ENCODE results near the gene DNAJC4. TPM values are rescaled to one million over a fixed set of nuclear protein-coding genes. Genes with fewer than 3 reads are reported as not detected.

DNAJC4 gene
- total RNA-seq, 1 experiment from 2014 or later, result 19.5 TPM

GRCh38 chr11:64211181-64211872 lies 19.0 kb upstream of the DNAJC4 start:
- ChIA-PET POLR2A (no interaction called here), CTCF (interaction anchor here (1.0 to 1.3 kb wide), 2 partner anchors 15 to 1532 kb away, joined by 3 read pairs; partner anchors contain the start of genes NUDT22 and TRPT1)
- Mint-ChIP-seq H3K9me3 (ENCODE audit: unreplicated experiment) (no peaks in the 10 kb centered on the region), H3K27me3 (ENCODE audit: insufficient read depth, unreplicated experiment) (no peaks in the 10 kb centered on the region), H3K36me3 (ENCODE audit: insufficient read depth, unreplicated experiment) (peaks cover 5% of the 10 kb centered on the region), H3K4me3 (ENCODE audit: unreplicated experiment) (no peak overlapping the region), H3K4me1 (ENCODE audit: insufficient read depth, unreplicated experiment) (no peaks in the 10 kb centered on the region), H3K27ac (ENCODE audit: low read depth, unreplicated experiment) (no peak overlapping the region)
- BruUV-seq (replicated peaks), result no TSS peak
- intact Hi-C loops (cut with micrococcal nuclease), result no loop called here
- DNase-seq (ENCODE audit: unreplicated experiment), result no peak
- no peak for TF ChIP-seq CTCF (IDR thresholded peaks at IDR 0.05; ENCODE audit: unreplicated experiment)

- TF ChIP-seq CTCF (IDR thresholded peaks at IDR 0.05; ENCODE audit: unreplicated experiment), result no peak
- Mint-ChIP-seq H3K4me3 (ENCODE audit: unreplicated experiment) (no peak overlapping the region), H3K36me3 (ENCODE audit: insufficient read depth, unreplicated experiment) (peaks cover 9% of the 10 kb centered on the region), H3K27ac (ENCODE audit: low read depth, unreplicated experiment) (no peak overlapping the region), H3K9me3 (ENCODE audit: unreplicated experiment) (no peaks in the 10 kb centered on the region), H3K4me1 (ENCODE audit: insufficient read depth, unreplicated experiment) (no peaks in the 10 kb centered on the region), H3K27me3 (ENCODE audit: insufficient read depth, unreplicated experiment) (no peaks in the 10 kb centered on the region)
- ChIA-PET POLR2A (interaction anchor here (1.2 kb wide), 3 partner anchors 9 to 12 kb away, joined by 3 read pairs; partner anchors contain the start of genes NUDT22 and TRPT1), CTCF (interaction anchor here (0.5 to 2.4 kb wide), 4 partner anchors 9 to 1457 kb away, joined by 3 to 12 read pairs (median 4); no protein-coding TSS in a partner anchor)
- intact Hi-C loops (cut with micrococcal nuclease), result no loop called here
- DNase-seq (ENCODE audit: unreplicated experiment), result no peak
- BruUV-seq (replicated peaks), result no TSS peak
Measured at GRCh38 chr11:64216879-64217278, 13.5 kb upstream of the DNAJC4 start.

- BruUV-seq (replicated peaks), result no TSS peak
- no peaks in the 10 kb centered on the region for H3K27me3 Mint-ChIP-seq (ENCODE audit: insufficient read depth, unreplicated experiment)
- intact Hi-C loops (cut with micrococcal nuclease), result no loop called here
- ChIA-PET CTCF (interaction anchor here (2.0 kb wide), 1 partner anchor 82 kb away, joined by 7 read pairs; no protein-coding TSS in a partner anchor), POLR2A (interaction anchor here (0.9 kb wide), 1 partner anchor 86 kb away, joined by 5 read pairs; no protein-coding TSS in a partner anchor)
- TF ChIP-seq CTCF (IDR thresholded peaks at IDR 0.05; ENCODE audit: unreplicated experiment), result no peak
- no peaks in the 10 kb centered on the region for H3K9me3 Mint-ChIP-seq (ENCODE audit: unreplicated experiment)
- DNase-seq (ENCODE audit: unreplicated experiment), result no peak
- no peak overlapping the region for H3K4me3 Mint-ChIP-seq (ENCODE audit: unreplicated experiment)
- no peak overlapping the region for H3K27ac Mint-ChIP-seq (ENCODE audit: low read depth, unreplicated experiment)
- H3K4me1 Mint-ChIP-seq (ENCODE audit: insufficient read depth, unreplicated experiment), result peaks cover 2% of the 10 kb centered on the region
- peaks cover 9% of the 10 kb centered on the region for H3K36me3 Mint-ChIP-seq (ENCODE audit: insufficient read depth, unreplicated experiment)
Measured at GRCh38 chr11:64218628-64219353, 11.6 kb upstream of the DNAJC4 start.

GRCh38 chr11:64219354-64219684 lies 11.0 kb upstream of the DNAJC4 start:
- Mint-ChIP-seq H3K27me3 (ENCODE audit: insufficient read depth, unreplicated experiment) (no peaks in the 10 kb centered on the region), H3K9me3 (ENCODE audit: unreplicated experiment) (no peaks in the 10 kb centered on the region), H3K27ac (ENCODE audit: low read depth, unreplicated experiment) (no peak overlapping the region), H3K4me1 (ENCODE audit: insufficient read depth, unreplicated experiment) (peaks cover 8% of the 10 kb centered on the region), H3K36me3 (ENCODE audit: insufficient read depth, unreplicated experiment) (peaks cover 9% of the 10 kb centered on the region), H3K4me3 (ENCODE audit: unreplicated experiment) (no peak overlapping the region)
- ChIA-PET POLR2A (interaction anchor here (0.7 kb wide), 1 partner anchor 12 kb away, joined by 3 read pairs; no protein-coding TSS in a partner anchor), CTCF (interaction anchor here (2.0 kb wide), 1 partner anchor 82 kb away, joined by 7 read pairs; no protein-coding TSS in a partner anchor)
- BruUV-seq (replicated peaks), result no TSS peak
- intact Hi-C loops (cut with micrococcal nuclease), result no loop called here
- DNase-seq (ENCODE audit: unreplicated experiment), result no peak
- no peak for TF ChIP-seq CTCF (IDR thresholded peaks at IDR 0.05; ENCODE audit: unreplicated experiment)
